GM18909 (cell line): ENCODE measurements around the gene LPP.
"Not testable (repeated sequence)": the region's sequence is repeated elsewhere in the genome, so short reads cannot be mapped to it uniquely, and the experiment has no call there.

ENCODE experiments used
- ATAC-seq: cut with Tn5 transposase; IDR thresholded peaks from one replicate; pipeline ENCODE4 v1.9.1; 2021; ENCODE audit warnings: mild to moderate bottlenecking; ENCODE audit not compliant: unreplicated experiment, poor library complexity

LPP gene

GRCh38 chr3:188700918-188701317 is 547.0 kb downstream of the LPP start:
- ATAC-seq = no peak

GRCh38 chr3:188701485-188701969 is 547.6 kb downstream of the LPP start:
- ATAC-seq = no peak

- not testable (repeated sequence) for ATAC-seq
Measured at GRCh38 chr3:188702028-188702427, 548.1 kb downstream of the LPP start.

DNA sequence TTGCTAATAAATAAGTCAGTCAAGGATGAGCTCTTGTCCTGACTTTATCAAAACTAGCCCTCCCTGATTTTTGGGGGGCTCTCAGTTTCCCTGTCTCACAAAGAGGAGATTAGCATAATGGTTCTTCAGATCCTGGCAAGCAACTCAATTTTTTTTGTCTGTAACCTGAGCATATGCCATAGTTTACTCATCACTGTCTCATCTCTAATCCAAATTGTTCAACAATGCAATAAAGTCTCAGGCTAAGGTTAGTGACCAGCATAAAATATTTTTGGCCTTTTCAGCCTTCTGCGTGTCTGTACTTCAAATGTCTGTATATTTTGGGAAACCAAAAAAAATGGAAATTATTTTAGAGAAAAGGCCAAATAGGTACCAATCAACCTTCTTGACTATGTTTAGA is 552.2 kb downstream of the LPP start:
- no peak for ATAC-seq

DNA sequence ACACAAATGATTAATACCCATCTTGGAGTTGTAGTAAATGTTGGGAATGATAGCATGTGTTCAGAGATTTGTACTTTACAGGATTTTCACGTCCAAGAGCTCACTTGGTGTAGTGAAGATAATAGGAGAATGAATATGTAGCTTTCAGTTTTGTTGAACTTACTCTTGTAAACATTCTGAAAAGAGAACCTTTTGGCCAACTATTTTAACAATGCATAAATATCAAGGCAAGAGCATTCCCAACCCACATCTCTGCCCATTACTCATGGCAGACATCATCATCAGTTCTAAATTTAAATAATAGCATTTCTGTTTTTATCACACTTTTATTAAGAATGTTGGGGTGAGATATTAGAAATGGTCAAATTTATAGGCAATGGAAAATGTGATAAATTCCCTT is 552.6 kb downstream of the LPP start:
- no peak for ATAC-seq

GRCh38 chr3:188707381-188708288 is 553.7 kb downstream of the LPP start:
- no peak for ATAC-seq

DNA sequence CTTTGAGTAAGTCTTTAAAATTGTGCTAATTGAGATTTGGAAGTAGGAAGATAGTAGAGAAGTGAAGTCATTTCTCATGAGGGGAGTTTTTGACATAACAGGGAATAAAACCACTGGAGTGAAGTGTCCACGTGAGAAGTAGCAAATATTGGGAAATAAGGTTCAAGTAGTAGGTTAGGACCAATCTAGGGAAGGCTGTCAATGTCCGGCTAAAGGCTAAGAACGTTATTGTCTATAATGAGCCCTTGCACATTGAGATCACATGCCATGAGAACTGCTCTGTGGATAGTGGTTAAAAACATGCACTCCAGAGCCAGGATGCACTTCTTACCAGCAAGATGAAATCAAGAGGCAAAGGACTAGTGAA is 557.9 kb downstream of the LPP start:
- ATAC-seq = no peak

DNA sequence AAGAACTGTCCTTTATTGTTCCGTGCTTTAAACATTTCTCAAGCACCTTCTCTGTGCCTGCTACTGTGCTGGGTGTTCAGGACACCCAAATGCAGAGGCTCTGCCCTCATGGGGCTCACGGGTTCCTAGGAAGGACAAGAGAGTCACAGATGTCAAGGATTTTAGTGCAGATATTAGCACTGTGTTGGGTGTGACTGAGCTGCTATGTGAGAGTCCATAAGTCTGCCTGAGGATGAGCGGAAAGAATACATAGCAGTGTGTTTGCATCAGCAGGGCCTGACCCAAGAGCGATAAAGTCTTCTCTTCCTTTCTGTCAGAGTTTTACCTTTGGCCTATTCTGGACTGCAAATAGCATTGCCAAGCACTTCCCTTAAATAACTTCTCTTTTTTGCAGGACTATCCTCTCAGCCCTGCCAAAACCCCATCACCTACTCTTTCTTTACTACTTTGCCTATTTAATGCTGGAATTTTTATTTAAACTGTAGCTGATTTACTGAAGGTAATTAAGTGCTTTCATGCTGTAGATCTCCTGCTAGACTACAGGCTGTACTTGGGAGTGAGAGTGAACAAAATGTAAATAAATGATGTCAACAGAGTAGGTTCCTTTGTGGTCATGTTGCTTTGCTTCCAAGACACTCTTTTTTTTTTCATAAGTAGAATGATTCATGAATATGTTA is 558.4 kb downstream of the LPP start:
- no peak for ATAC-seq

DNA sequence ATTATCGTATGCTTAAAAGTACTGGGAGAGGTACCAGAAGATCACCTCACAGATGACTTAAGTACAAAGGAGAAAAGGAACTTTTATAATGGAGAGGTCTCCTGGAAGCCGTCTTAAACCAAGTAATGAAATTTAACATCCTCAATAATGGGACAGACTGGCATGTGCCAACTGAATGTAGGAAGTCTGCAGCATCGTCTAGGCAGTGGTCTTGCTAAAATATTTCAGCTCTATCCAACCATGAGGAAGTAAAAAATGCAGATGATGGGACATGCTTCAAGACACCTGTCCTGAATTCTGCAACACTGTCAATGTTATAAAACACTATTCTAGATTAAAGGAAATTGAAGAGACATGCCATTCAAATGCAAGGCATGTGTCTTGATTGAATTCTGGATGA is 559.0 kb downstream of the LPP start:
- ATAC-seq = no peak

DNA sequence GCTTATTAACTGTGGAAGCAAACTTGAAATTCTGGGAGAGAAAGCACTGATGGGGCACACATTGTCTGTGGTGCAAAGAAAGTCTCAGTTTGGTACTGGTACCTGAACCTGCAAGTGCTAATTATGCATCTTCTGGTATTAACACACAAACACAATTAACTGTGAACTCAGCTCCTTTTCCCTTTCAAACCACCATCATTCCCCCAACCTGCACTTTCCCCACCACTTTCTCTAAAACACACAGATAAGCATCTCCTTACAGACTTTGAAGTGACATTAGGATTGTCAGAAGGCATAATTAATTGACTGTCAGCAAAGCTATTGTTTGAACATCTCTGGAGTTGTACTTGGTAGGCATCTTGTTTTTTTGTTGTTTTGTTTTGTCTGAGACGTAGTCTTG is 565.6 kb downstream of the LPP start:
- no peak for ATAC-seq

GRCh38 chr3:188720215-188720614 is 566.3 kb downstream of the LPP start:
- no peak for ATAC-seq

DNA sequence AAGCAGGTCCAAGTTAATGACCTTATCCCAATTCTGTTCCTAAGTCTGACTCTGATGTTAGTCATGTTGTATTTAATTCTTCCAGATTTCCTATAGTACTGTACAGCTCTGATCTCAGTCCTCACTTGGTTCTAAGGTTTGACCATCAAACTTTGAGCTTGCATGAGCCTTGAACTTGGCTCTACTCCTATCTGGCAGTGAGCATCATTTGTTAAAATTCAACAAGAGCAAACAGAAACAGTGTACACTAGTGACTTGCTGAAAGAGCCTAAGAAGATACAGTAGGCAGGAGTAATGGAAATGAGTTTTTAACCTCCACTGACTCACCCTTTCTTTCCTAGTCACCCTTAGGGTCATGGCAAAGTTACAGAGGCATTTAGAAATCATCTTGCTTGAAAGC is 566.7 kb downstream of the LPP start:
- ATAC-seq = no peak

- no peak for ATAC-seq
Measured at GRCh38 chr3:188721312-188721711, 567.4 kb downstream of the LPP start.

- ATAC-seq = no peak
Measured at GRCh38 chr3:188721990-188722389, 568.0 kb downstream of the LPP start.

DNA sequence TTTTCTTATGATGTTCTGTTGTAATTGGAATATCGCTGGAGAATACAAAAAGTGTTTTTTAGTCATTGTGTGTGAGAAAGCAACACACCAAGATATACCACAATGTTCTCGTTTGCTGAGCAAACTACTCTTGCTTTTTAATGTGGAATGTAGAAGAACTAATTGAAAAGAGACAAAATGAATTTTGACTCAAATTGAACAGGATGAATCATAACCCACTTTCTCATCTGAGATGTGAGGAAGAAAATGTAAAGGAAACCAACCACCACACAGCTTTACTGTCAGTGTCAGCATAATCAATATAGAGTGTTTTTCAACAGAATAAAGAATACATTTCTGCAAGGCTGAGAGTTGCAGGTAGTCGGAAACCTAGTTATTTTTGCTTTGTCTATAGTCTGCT is 569.0 kb downstream of the LPP start:
- no peak for ATAC-seq

- no peak for ATAC-seq
Measured at GRCh38 chr3:188727052-188727451, 573.1 kb downstream of the LPP start.

GRCh38 chr3:188728371-188728896 is 574.5 kb downstream of the LPP start:
- no peak for ATAC-seq

DNA sequence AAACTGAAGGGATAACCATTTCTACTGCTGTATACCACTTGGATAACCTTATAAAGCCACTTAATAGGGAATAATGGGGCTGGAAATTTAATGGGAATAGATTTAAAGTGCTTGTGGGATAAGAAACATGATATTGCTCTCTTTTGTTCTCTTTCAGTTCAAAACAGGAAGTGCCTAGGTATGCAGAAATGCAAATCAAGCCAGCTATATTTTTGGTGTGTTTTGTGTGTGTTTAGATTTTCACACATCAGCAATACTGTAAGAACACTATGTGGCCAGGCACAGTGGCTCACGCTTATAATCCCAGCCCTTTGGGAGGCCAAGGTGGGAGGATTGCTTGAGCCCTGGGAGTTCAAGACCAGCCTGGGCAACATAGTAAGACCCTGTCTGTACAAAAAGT is 575.5 kb downstream of the LPP start:
- ATAC-seq = no peak

DNA sequence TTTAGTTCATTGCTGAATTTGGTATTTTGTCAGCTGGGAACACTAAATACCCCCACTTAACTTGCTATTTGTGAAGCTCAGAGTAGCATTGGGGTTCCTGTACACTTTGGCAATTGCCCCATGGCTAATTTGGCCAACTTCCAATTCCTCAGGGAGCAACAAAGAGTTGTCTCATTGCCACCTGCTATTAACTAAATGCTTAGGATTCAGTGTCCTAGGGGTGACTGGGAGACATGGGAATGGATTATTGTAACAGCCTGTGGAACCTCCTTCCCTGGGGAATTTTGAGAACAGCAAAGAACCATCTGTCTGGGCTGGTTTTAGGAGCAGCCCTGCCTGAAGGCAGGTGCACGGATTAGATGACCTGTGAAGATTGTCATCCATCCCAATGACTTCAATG is 580.4 kb downstream of the LPP start:
- ATAC-seq = no peak

DNA sequence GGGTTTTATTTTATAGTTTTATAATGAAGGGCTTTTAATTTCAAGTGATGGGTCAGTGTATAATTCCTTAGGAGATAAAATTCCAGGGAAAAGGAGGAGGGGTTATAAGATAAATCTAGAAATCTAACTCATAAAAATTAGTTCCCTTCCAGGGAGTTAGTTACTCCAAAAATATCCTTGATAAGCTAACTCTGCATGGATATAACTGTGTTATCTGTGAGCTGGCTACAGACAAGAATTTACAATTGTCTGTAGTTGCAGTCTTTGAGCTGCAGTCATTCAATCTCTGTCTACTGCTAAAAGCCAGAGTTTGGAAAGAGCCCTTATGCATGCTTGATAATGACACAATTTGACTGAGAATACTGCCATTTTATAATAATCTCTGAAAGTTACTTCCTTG is 585.6 kb downstream of the LPP start:
- ATAC-seq = no peak

- ATAC-seq = no peak
Measured at GRCh38 chr3:188740010-188740409, 586.1 kb downstream of the LPP start.
